ENCODE results near the gene AGAP1.

DNA sequence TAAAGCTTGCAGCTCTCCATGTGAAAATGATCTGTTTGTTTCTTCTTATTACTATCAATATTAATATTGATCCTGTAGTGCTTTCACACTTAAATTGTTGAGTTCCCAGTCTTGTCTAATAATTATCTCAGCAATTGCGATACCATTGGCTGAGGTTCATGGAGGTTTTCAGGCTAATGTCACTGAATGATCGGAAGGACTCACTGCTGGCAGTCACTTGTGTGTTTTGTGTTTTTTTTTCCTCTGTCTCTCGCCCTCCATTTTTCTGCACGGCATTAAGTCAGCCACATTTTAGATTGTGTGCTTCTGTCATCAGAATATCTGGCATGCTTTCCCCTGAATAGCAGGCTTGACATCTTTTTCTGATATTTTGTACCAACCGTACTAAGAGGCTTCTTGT is 43.7 kb downstream of the AGAP1 start:
- TF ChIP-seq, protein P1, sequence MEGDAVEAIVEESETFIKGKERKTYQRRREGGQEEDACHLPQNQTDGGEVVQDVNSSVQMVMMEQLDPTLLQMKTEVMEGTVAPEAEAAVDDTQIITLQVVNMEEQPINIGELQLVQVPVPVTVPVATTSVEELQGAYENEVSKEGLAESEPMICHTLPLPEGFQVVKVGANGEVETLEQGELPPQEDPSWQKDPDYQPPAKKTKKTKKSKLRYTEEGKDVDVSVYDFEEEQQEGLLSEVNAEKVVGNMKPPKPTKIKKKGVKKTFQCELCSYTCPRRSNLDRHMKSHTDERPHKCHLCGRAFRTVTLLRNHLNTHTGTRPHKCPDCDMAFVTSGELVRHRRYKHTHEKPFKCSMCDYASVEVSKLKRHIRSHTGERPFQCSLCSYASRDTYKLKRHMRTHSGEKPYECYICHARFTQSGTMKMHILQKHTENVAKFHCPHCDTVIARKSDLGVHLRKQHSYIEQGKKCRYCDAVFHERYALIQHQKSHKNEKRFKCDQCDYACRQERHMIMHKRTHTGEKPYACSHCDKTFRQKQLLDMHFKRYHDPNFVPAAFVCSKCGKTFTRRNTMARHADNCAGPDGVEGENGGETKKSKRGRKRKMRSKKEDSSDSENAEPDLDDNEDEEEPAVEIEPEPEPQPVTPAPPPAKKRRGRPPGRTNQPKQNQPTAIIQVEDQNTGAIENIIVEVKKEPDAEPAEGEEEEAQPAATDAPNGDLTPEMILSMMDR (IDR thresholded peaks at IDR 0.05): no peak
- TF ChIP-seq POLR2A (IDR thresholded peaks at IDR 0.05): no peak

Measured in thyroid gland (tissue), 4 donors.